MCF 10A (cell line): Measurements from ENCODE around the gene PARD6G. TPM values are rescaled to one million over a fixed set of nuclear protein-coding genes. Genes with fewer than 3 reads are reported as not detected.

Experiments
- BruUV-seq: library from RNA; stranded (reverse); fragments of 400-500 nt; replicated peaks from 2 replicates; lab custom pipeline; 2021; lab: Mats Ljungman, UMichigan
- CTCF ChIA-PET: fragments of 300-600 bp; sonication (Branson Sonifier 250); formaldehyde crosslinking; extraction: SDS; loops from one replicate; lab custom pipeline; 2021; ENCODE audit warnings: antibody characterized with exemption, inconsistent platforms; lab: Yijun Ruan, JAX
- POLR2A ChIA-PET: fragments of 300-600, 350-650 bp; sonication (Branson Sonifier 250); formaldehyde crosslinking; extraction: SDS; loops from one replicate; lab custom pipeline; 2020; ENCODE audit warnings: antibody characterized with exemption, inconsistent platforms; lab: Yijun Ruan, JAX
- DNase-seq: peaks from one replicate; pipeline ENCODE4 v3.0.0-alpha.2; 2018; ENCODE audit not compliant: unreplicated experiment
- H3K27ac Mint-ChIP-seq: one replicate; pipeline ENCODE4 v1.8.0; 2022; ENCODE audit warnings: mild to moderate bottlenecking, low read depth, mixed read lengths; ENCODE audit not compliant: unreplicated experiment
- H3K27me3 Mint-ChIP-seq: one replicate; pipeline ENCODE4 v1.8.0; 2022; ENCODE audit warnings: mixed read lengths; ENCODE audit not compliant: insufficient read depth, unreplicated experiment
- H3K36me3 Mint-ChIP-seq: one replicate; pipeline ENCODE4 v1.8.0; 2022; ENCODE audit warnings: mild to moderate bottlenecking, moderate library complexity, mixed read lengths; ENCODE audit not compliant: insufficient read depth, unreplicated experiment
- H3K4me1 Mint-ChIP-seq: one replicate; pipeline ENCODE4 v1.8.0; 2022; ENCODE audit warnings: mixed read lengths; ENCODE audit not compliant: insufficient read depth, unreplicated experiment
- H3K4me3 Mint-ChIP-seq: one replicate; pipeline ENCODE4 v1.8.0; 2022; ENCODE audit warnings: mild to moderate bottlenecking, moderate library complexity, mixed read lengths; ENCODE audit not compliant: unreplicated experiment
- H3K9me3 Mint-ChIP-seq: one replicate; pipeline ENCODE4 v1.8.0; 2022; ENCODE audit warnings: mixed read lengths; ENCODE audit not compliant: unreplicated experiment
- intact Hi-C: fragments of 100-400 bp; cut with micrococcal nuclease; formaldehyde crosslinking; loops from 2 replicates; pipeline ENCODE4 v1.14.1; 2022
- total RNA-seq: library from RNA; stranded (reverse); gene quantifications from 2 replicates; pipeline ENCODE4 v1.2.3, GENCODE V29; 2022
- TF ChIP-seq, protein P1 (sequence below): fragments of 200-600 bp; IDR thresholded peaks from one replicate; pipeline ENCODE4 v1.8.0; 2022; ENCODE audit warnings: antibody characterized with exemption, mild to moderate bottlenecking; ENCODE audit not compliant: unreplicated experiment

Gene PARD6G
- total RNA-seq, 1 experiment from 2014 or later, result 8.1 TPM

DNA sequence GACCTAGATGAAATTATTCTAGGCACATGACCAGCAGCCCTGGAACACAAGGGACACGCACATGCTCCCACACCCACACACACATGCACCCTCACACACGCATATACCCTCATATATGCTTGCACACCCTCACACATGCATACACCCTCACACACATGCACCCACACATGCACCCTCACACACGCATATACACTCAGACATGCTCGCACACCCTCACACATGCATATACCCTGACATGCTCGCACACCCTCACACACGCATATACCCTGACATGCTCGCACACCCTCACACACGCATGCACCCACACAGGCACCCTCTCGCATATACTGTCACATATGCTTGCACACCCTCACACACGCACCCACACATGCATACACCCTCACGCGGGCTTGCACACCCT, 61.8 kb downstream of the PARD6G start:
- Mint-ChIP-seq H3K36me3 (peaks cover 17% of the 10 kb centered on the region), H3K27ac (no peak overlapping the region), H3K27me3 (no peaks in the 10 kb centered on the region), H3K4me3 (no peak overlapping the region), H3K4me1 (no peaks in the 10 kb centered on the region), H3K9me3 (no peaks in the 10 kb centered on the region)
- POLR2A ChIA-PET, result no interaction called here
- intact Hi-C loops, result no loop called here
- no TSS peak for BruUV-seq
- DNase-seq, result no peak
- CTCF ChIA-PET, result no interaction called here
- TF ChIP-seq, protein P1, sequence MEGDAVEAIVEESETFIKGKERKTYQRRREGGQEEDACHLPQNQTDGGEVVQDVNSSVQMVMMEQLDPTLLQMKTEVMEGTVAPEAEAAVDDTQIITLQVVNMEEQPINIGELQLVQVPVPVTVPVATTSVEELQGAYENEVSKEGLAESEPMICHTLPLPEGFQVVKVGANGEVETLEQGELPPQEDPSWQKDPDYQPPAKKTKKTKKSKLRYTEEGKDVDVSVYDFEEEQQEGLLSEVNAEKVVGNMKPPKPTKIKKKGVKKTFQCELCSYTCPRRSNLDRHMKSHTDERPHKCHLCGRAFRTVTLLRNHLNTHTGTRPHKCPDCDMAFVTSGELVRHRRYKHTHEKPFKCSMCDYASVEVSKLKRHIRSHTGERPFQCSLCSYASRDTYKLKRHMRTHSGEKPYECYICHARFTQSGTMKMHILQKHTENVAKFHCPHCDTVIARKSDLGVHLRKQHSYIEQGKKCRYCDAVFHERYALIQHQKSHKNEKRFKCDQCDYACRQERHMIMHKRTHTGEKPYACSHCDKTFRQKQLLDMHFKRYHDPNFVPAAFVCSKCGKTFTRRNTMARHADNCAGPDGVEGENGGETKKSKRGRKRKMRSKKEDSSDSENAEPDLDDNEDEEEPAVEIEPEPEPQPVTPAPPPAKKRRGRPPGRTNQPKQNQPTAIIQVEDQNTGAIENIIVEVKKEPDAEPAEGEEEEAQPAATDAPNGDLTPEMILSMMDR, result no peak

- DNase-seq, result no peak
- no peak overlapping the region for H3K27ac Mint-ChIP-seq
- peaks cover 12% of the 10 kb centered on the region for H3K36me3 Mint-ChIP-seq
- POLR2A ChIA-PET, result interaction anchor here (1.0 to 1.5 kb wide), 2 partner anchors 21 to 23 kb away, joined by 3 read pairs; no protein-coding TSS in a partner anchor
- H3K4me3 Mint-ChIP-seq, result no peak overlapping the region
- TF ChIP-seq, protein P1, result no peak
- intact Hi-C loops, result no loop called here
- CTCF ChIA-PET, result interaction anchor here (0.6 to 5.5 kb wide), 2 partner anchors 14 to 30 kb away, joined by 3 to 36 read pairs; no protein-coding TSS in a partner anchor
- H3K9me3 Mint-ChIP-seq, result no peaks in the 10 kb centered on the region
- H3K27me3 Mint-ChIP-seq, result no peaks in the 10 kb centered on the region
- no TSS peak for BruUV-seq
- peaks cover 7% of the 10 kb centered on the region for H3K4me1 Mint-ChIP-seq
Observed at GRCh38 chr18:80184243-80184772, 63.0 kb downstream of the PARD6G start.

DNA sequence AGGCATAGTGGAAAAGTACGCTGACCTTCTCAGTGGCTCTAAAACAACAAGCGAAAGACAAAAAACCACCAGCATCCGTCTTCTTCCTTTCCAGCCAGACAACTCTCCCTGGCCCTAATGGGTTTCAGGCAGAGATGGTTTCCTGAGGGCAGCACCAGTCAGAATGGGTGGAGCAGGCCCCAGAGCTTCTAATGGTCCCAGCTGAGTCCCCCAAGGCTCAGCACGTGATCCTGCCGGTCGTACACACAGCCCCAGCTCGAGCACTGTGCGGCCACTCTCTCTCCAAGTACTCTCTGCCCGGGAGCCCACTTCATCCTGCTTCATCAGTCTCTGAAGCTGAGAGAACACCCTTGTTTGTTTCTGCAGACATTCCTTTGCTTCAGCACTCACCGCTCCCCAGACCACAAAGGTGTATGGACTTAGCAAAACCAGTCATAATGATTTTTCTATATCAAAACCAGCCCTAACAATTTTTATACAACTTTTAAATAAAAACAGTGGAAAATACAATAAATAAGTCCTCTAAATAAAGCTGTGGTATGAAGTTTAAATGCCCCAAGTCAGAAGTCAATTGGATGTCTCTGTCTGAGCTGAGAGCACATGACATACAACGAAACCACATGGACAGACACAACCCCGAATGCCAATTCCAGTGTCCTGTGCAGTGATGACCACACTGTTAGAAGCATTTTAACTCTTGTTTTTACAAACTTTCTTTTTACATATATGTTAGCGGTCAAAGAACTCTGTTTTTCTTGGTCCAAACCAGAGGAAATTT, 63.9 kb downstream of the PARD6G start:
- peaks cover 10% of the 10 kb centered on the region for H3K36me3 Mint-ChIP-seq
- H3K9me3 Mint-ChIP-seq, result no peaks in the 10 kb centered on the region
- H3K27me3 Mint-ChIP-seq, result no peaks in the 10 kb centered on the region
- peaks cover 13% of the 10 kb centered on the region for H3K4me1 Mint-ChIP-seq
- POLR2A ChIA-PET, result interaction anchor here (0.7 to 1.5 kb wide), 2 partner anchors 22 to 30 kb away, joined by 3 read pairs; no protein-coding TSS in a partner anchor
- no peak overlapping the region for H3K4me3 Mint-ChIP-seq
- no TSS peak for BruUV-seq
- H3K27ac Mint-ChIP-seq, result no peak overlapping the region
- intact Hi-C loops, result no loop called here
- TF ChIP-seq, protein P1, result no peak
- no peak for DNase-seq
- CTCF ChIA-PET, result interaction anchor here (0.5 to 5.5 kb wide), 3 partner anchors 13 to 652 kb away, joined by 3 to 36 read pairs (median 3); no protein-coding TSS in a partner anchor

GRCh38 chr18:80182855-80183254, 64.5 kb downstream of the PARD6G start:
- intact Hi-C loops, result no loop called here
- CTCF ChIA-PET, result interaction anchor here (5.5 kb wide), 1 partner anchor 13 kb away, joined by 36 read pairs; no protein-coding TSS in a partner anchor

More at GRCh38 chr18:80182855-80183254, 64.5 kb downstream of the PARD6G start:
- TF ChIP-seq, protein P1, result no peak
- Mint-ChIP-seq H3K27ac (no peak overlapping the region), H3K4me3 (no peak overlapping the region), H3K4me1 (peaks cover 16% of the 10 kb centered on the region), H3K27me3 (no peaks in the 10 kb centered on the region), H3K36me3 (peaks cover 5% of the 10 kb centered on the region), H3K9me3 (no peaks in the 10 kb centered on the region)
- BruUV-seq, result no TSS peak
- POLR2A ChIA-PET, result interaction anchor here (0.7 to 1.5 kb wide), 5 partner anchors 12 to 67 kb away, joined by 3 read pairs; no protein-coding TSS in a partner anchor
- no peak for DNase-seq
